H1 (cell line): Measurements from ENCODE around the gene ATXN1L. TPM values are rescaled to one million over a fixed set of nuclear protein-coding genes. Genes with fewer than 3 reads are reported as not detected.

Source experiments
- CHD7 ChIP-seq: fragments of 300-600 bp; sonication (generic); IDR thresholded peaks from 2 replicates; pipeline ENCODE4 v1.7.1; 2012; ENCODE audit warnings: low read length, moderate library complexity, mild to moderate bottlenecking, inconsistent platforms; ENCODE audit not compliant: insufficient replicate concordance
- EGR1 ChIP-seq: IDR thresholded peaks from 2 replicates; pipeline ENCODE4 v1.6.1; 2011; ENCODE audit warnings: low read depth, low read length, borderline replicate concordance
- HDAC6 ChIP-seq: IDR thresholded peaks from one replicate; pipeline ENCODE4 v1.7.1; 2012; ENCODE audit warnings: low read depth, mild to moderate bottlenecking, inconsistent platforms, low read length, moderate library complexity
- RNF2 ChIP-seq: fragments of 200-900, 300-1000 bp; sonication (generic); IDR thresholded peaks from 2 replicates; pipeline ENCODE4 v1.7.1; 2016; ENCODE audit warnings: borderline replicate concordance, low read depth, mild to moderate bottlenecking, antibody characterized with exemption, low read length; ENCODE audit not compliant: poor library complexity, severe bottlenecking; ENCODE audit errors: missing control alignments
- SAP30 ChIP-seq: fragments of 300-600 bp; sonication (generic); IDR thresholded peaks from 2 replicates; pipeline ENCODE4 v1.7.1; 2012; ENCODE audit warnings: low read length, moderate library complexity, mild to moderate bottlenecking, inconsistent platforms; ENCODE audit not compliant: insufficient read depth, insufficient replicate concordance
- SIX5 ChIP-seq: IDR thresholded peaks from 2 replicates; pipeline ENCODE4 v1.6.1; 2011; ENCODE audit warnings: mild to moderate bottlenecking, low read depth, low read length
- SUZ12 ChIP-seq: fragments of 200-600 bp; sonication (generic); IDR thresholded peaks from 2 replicates; pipeline ENCODE4 v1.6.1; 2012; ENCODE audit warnings: mild to moderate bottlenecking, inconsistent platforms, low read length, moderate library complexity, mixed read lengths
- TAF1 ChIP-seq: IDR thresholded peaks from 2 replicates; pipeline ENCODE4 v1.6.1; 2011; ENCODE audit warnings: mild to moderate bottlenecking, low read depth, low read length
- ZNF274 ChIP-seq: IDR thresholded peaks from 2 replicates; pipeline ENCODE4 v1.7.0; 2012; ENCODE audit warnings: low read length, borderline replicate concordance; ENCODE audit errors: extremely low read depth
- polyA plus RNA-seq, 7 experiments: library from polyadenylated mRNA; depleted of rRNA in 3 of 7; stranded (reverse) in 5 of 7; unstranded in 2 of 7; fragments of >200 nt in 5 of 7; fragments of 200-250 nt in 2 of 7; gene quantifications; 1 replicate in 5 of 7; 2 replicates in 1 of 7; 4 replicates in 1 of 7; pipeline versions ENCODE4 v1.2.1 to v1.2.3, GENCODE V29; 2011 to 2013; ENCODE audit warnings: missing spikeins in 2 of 7, mixed read lengths in 2 of 7
- total RNA-seq: library from RNA; stranded (reverse); fragmentation: NEBNext Ultra II Directional; extraction: Animal tissue kit (Norgen Biotek cat#: 25700); gene quantifications from 2 replicates; pipeline ENCODE4 v1.2.1, GENCODE V29; 2021
- TF ChIP-seq, protein P1 (sequence below): IDR thresholded peaks from 2 replicates; pipeline ENCODE4 v1.6.1; 2011; ENCODE audit warnings: low read depth, mild to moderate bottlenecking, low read length; ENCODE audit not compliant: insufficient read depth

The ATXN1L gene
- total and polyA plus RNA-seq, 2 of the 8 experiments (the other 6 are each of a cell fraction or from before 2014, with no cell fraction given): 12.1 to 23.8 TPM

- TF ChIP-seq CHD7 (no peak), SAP30 (no peak), RNF2 (no peak), TAF1 (no peak), HDAC6 (no peak), SUZ12 (no peak), ZNF274 (no peak), SIX5 (no peak), EGR1 (no peak)
- TF ChIP-seq, protein P1, sequence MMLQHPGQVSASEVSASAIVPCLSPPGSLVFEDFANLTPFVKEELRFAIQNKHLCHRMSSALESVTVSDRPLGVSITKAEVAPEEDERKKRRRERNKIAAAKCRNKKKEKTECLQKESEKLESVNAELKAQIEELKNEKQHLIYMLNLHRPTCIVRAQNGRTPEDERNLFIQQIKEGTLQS: no peak
These were observed 2.8 kb downstream of the ATXN1L start (continued) for GRCh38 chr16:71848622-71849021.
